GM12891 (cell line): Measurements from ENCODE around the gene MYH15.

ENCODE experiments used
- PAX5 ChIP-seq: IDR thresholded peaks from 2 replicates; pipeline ENCODE4 v1.6.1; 2011; ENCODE audit warnings: low read length, moderate library complexity, mild to moderate bottlenecking; ENCODE audit not compliant: insufficient read depth, severe bottlenecking
- POLR2A ChIP-seq: IDR thresholded peaks from 2 replicates; pipeline ENCODE4 v1.6.1; 2011; ENCODE audit warnings: low read depth, low read length, control low read depth
- POLR2AphosphoS5 ChIP-seq: IDR thresholded peaks from 2 replicates; pipeline ENCODE4 v1.6.1; 2011; ENCODE audit warnings: low read depth, low read length, control low read depth
- SPI1 ChIP-seq: IDR thresholded peaks from 2 replicates; pipeline ENCODE4 v1.6.1; 2011; ENCODE audit warnings: low read depth, low read length, control low read depth
- TAF1 ChIP-seq: IDR thresholded peaks from 2 replicates; pipeline ENCODE4 v1.6.1; 2011; ENCODE audit warnings: low read depth, low read length, control low read depth

DNA sequence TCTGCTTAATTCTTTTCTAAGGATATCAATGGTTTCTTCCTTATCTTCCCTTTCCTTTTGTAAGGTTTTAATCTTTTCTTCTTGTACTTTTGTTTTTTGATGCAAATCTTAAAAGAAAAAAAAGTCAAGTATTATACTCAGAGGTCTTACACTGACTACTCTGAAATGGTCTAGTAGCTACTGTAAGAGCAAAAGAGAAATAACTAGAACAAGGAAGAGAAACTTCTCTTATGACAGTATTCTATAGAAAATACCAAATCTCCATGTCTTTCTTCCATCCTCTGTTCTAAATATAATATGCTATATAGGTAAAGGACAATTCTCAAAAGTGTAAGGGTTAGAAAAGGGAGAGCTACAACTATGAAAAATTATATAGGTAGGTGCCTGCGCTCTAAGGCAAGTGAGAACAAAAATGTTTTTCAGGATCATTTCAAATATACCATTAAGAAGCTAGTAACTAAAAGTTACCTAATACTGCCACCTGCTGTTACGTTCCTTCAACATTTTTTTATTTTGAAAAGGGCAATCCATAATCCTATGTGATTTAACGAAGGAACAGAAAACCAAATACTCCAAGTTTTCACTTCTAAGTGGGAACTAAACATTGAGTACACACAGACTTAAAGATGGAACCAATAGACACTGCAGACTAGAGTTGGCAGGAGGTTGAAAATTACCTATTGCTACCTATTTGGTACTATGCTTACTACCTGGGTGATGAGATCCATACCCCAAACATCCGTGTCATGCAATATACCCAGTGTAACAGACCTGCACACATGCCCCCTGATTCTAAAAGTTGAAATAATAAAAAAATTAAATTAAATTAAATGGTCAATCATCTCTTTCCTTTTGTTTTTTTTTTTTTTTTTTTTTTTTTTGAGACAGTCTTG, 42.1 kb upstream of the MYH15 start:
- no peak for TF ChIP-seq POLR2A
- no peak for TF ChIP-seq POLR2AphosphoS5
- no peak for TF ChIP-seq TAF1
- TF ChIP-seq SPI1 = no peak
- TF ChIP-seq PAX5 = no peak
